Smooth muscle cell of the brain vasculature (primary cell): ENCODE results near the gene VAV1.
"Not testable (repeated sequence)": the region's sequence is repeated elsewhere in the genome, so short reads cannot be mapped to it uniquely, and the experiment has no call there.

ENCODE experiments used
- DNase-seq: peaks from one replicate; pipeline ENCODE4 v3.0.0-alpha.2; 2012; ENCODE audit warnings: low read depth, low spot score

The VAV1 gene

DNA sequence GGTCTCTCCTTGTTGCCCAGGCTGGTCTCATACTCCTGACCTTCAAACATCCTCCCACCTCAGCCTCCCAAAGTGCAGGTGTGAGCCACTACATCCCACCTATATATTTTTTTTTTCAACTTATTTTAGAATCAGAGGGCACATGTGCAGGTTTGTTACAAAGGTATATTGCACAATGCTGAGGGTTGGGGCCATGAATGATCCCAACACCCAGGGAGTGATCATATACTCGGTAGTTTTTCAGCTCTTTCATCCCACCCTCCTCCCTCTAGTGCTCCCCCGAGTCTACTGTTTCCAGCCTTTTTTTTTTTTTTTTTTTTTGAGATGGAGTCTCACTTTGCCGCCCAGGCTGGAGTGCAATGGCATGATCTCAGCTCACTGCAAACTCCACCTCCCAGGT lies 76.5 kb downstream of the VAV1 start:
- no peak for DNase-seq

DNA sequence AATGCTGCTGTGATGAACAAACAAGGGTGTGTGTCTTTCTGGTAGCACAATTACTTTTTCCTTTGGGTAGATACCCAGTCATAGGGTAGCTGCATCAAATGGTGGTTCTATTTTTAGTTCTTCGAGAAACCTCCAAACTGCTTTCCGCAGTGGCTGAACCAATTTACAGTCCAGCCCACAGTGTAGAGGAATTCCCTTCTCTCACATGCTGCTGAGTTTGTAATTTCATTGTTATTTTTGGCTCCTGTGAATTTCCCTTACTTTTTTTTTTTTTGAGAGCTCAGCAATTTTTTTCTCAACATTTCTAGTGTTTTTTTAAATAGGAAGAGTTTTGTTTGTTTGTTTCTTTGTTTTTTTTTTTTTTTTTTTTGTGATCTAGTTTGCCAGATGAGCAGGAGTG lies 77.4 kb downstream of the VAV1 start:
- DNase-seq, result no peak

DNA sequence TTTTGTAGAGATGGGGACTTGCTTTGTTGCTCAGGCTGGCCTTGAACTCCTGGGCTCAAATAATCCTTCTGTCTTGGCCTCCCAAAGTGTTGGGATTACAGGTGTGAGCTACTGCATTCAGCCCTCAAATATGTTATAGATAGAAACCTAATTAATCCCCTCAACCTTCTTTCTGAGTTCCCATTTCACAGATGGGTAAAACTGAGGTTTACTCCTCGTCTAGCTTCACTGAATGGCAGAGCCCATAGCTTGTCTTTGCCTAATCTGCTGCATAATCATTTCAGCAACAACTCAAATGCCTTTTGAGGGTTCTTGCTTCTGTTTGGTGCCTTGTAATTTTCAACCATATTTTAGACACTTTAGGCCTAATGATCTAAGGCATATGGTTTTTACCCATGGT lies 78.9 kb downstream of the VAV1 start:
- DNase-seq, result no peak

DNA sequence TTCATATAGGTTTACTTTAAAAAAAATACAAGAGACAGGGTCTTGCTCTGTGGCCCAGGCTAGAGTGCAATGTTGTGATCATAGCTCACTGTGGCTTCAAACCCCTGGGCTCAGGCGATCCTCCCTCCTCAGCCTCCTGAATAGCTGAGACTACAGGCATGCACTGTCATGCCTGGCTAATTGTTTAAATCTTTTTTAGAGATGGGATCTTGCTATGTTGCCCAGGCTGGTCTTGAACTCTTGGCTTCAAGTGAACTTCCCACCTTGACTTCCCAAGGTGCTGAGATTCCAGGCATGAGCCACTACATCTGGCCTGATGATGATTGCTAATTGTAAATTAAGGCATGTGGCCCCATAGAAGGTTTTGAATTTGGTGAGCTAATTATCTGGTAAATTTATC lies 79.5 kb downstream of the VAV1 start:
- DNase-seq, result no peak

DNA sequence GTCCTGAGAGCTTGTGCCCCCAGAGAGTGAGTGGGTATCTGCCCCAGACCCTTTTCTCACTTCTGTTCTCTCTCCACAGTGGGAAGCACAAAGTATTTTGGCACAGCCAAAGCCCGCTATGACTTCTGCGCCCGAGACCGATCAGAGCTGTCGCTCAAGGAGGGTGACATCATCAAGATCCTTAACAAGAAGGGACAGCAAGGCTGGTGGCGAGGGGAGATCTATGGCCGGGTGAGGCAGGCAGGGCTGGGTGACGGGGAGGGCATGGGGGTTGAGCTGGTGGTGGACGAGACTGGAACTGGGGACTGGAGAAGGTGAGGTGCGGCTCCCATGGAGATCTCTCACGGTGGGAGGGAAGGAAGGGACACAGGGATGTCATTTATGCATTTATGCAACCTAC lies 81.4 kb downstream of the VAV1 start:
- no peak for DNase-seq

DNA sequence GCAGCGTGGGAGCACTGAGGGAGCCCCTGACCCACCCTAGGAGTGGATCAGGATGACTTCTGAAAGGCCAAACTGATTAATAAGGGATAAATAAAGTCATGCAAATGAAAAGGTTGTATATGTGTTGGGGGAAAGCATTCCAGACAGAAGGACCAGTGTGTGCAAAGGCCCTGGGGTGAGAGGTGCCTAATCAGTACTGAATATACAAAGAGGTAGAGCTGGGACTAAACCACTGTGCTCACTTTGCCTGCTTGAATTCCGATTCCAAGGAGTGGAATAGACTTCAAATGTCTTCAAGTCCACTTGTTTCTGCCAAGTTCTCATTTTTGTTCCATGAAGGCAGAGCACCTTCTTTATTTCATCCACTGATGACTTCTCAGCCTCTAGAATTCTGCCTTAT lies 82.2 kb downstream of the VAV1 start:
- no peak for DNase-seq

DNA sequence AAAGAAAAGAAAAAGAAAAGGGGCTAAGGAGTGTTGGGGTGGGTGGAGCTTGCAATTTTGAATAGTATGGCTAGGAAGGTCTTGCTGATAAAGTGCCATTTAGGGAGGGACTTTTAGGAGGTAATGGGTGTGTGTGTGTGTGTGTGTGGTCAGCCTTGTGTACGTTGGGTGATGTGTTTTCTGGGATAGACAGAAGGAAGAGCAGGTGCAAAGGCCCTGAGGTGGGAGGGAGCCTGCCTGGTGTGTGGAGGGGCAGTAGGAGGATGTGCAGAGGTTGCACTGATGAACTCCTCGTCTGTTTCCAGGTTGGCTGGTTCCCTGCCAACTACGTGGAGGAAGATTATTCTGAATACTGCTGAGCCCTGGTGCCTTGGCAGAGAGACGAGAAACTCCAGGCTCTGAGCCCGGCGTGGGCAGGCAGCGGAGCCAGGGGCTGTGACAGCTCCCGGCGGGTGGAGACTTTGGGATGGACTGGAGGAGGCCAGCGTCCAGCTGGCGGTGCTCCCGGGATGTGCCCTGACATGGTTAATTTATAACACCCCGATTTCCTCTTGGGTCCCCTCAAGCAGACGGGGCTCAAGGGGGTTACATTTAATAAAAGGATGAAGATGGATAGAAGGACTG lies 84.4 kb downstream of the VAV1 start:
- no peak for DNase-seq

DNA sequence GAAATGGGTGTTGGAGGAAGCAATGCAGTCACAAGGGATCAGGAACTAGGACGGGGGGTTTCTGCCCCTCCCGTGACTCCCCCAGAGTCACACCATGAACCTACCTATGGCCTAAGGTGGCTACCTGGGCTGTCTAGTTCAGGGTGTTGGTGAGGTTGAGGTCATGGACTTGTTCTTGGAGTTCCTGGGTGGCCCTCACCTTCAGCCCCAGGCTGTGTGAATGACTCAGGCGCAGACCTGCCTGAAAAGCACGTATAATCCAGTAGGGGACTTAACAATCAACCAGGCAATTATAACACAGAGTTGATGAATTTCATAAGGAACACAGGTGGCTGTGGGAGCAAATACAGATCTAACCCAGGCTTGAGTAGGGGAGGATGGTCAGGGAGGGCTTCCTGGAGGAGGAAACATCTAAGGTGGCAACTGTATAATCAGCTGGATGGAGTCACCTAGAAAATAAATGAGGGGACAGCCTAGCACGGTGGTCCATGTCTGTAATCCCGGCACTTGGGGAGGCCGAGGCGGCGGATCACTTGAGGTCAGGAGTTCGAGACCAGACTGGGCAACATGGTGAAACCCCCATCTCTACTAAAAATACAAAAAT lies 89.3 kb downstream of the VAV1 start:
- DNase-seq, result no peak

DNA sequence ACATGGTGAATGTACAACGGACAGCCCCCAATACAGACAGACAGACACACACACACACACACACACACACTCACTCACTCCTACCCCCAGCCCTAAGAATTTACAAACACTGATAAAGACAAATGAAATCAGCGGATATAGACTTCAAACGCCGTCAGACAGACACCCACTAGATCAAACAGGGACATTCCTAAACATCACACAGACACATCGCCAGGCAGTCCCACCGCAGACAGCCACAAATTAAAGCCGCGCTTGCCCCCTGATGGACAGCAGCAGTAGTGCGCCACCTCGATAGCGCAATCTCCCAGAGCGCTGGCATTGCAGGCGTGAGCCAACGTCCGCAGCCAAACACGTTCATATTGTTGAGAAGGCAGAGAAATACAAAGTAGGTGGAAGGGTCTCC lies 90.2 kb downstream of the VAV1 start:
- peak; percentile 47 for DNase-seq

DNA sequence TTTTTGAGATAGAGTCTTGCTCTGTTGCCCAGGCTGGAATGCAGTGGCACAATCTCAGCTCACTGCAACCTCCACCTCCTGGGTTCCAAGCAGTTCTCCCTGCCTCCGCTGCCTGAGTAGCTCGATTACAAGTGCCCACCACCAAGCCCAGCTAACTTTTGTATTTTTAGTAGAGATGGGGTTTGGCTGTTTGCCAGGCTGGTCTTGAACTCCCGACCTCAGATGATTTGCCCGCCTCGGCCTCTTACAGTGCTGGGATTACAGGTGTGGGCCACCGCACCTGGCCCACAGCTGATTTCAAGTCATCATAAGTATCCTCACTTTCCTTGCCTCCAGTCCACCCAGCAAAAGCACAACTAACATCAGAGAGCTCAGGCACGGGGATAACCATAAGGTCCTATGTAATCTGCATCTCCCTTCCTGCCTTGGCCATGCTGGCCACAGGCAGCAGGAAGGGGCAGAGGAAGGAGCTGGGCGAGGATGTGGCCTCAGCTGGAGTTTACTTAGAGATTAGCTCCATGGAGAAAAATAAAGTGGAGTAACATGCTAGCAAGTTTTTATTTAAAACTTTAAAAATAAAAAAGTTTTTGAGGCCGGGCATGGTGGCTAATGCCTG lies 91.9 kb downstream of the VAV1 start:
- DNase-seq, result no peak

DNA sequence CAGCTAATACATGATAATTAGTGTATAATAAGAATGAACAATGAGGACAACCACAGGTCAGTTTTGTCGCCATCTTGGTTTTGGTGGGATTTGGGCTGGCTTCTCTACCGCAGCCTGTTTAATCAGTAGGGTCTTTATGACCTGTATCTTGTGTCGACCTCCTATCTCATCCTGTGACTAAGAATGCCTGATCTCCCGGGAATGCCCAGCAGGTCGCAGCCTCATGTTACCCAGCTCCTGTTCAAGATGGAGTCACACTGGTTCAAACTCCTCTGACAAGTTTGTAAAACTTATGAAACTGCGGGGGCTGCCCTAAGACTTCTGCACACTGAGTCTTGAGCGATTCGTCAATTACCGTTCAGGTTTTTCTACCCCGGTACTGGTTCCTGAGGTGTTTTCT lies 93.3 kb downstream of the VAV1 start:
- DNase-seq, result no peak

DNA sequence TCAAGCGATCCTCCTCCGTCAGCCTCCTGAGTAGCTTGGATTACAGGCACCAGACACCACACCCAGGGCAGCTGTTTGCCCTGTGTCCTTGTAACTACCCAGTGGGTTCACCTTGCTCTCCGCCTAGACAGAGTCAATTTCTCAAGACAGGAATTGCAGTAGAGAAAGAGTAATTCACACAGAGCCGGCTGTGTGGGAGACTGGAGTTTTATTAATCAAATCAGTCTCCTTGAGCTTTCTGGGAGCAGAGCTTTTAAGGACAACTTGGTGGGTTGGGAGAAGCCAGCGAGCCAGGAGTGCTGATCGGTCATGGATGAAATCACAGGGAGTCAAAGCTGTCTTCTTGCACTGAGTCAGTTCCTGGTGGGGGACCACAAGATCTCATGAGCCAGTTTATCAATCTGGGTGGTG lies 94.2 kb downstream of the VAV1 start:
- DNase-seq, result no peak

DNA sequence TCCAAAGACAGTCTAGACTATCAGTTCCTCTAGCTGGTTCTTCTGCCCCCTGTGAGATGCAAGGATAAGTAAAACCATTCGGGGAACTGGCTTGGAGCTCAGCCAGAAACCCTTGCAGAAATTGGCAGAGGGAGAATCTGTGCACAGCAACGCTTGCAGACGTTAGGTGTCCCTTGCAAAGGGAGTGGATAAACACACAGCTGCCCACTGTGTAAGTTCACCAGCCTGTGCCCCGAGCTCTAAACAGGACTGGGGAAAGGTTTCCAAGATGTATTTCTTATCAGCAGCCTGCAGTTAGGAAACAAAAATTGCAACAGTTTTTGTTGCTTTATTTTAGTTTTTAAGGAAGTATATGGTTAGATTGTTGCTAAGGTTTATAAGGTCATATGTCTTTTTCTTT lies 95.8 kb downstream of the VAV1 start:
- no peak for DNase-seq

DNA sequence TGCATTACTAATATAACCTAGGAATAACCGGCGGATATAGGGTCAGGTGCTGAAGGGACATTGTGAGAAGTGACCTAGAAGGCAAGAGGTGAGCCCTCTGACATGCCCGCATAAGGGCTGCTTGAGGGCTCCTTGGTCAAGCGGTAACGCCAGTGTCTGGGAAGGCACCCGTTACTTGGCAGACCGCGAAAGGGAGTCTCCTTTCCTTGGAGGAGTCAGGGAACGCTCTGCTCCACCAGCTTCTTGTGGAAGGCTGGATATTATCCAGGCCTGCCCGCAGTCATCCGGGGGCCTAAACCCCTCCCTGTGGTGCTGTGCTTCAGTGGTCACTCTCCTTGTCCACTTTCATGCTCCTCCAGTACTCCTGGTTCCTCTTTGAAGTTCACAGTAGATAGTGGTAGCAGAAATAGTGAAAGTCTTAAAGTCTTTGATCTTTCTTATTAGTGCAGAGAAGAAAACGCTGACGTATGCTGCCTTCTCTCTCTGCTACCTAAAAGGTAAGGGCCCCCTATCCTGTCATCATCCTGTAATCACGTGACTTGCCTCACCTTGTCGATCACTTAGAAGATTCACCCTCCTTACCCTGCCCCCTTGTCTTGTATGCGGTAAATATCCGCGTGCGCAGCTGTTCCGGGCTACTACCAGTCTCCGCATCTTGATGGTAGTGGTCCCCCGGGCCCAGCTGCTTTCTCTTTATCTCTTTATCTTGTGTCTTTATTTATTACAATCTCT lies 96.8 kb downstream of the VAV1 start:
- not testable (repeated sequence) for DNase-seq

DNA sequence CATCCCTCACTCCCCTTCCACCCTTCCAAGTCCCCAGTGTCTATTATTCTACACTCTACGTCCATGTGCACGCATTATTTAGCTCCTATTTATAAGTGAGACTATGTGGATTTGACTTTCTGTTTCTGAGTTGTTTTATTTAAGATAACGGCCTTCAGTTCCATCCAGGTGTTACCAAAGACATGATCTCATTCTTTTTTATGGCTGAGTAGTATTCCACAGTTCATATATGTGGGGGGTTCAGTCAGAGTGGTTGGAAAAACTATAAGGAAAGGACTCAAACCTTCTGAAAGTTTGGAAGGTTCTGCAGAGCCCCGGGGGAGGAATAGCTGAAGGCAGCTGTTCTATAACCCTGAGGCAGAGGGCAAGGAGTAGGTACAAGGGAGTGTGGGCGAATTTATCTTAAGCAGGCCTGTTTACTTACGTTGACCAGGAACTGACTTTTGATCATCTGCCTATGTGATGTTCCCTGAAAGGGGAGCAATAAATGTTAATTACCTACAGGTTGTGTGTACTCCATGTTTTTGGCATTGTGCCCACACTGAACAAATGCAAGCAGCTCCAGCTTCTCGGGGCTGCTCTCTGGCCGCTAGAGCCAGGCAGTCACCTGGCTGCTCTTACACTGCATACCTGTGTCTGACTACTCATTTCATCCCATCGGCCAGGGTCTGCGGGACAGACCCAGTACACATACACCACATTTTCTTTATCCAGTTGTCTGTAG lies 101.4 kb downstream of the VAV1 start:
- no peak for DNase-seq

DNA sequence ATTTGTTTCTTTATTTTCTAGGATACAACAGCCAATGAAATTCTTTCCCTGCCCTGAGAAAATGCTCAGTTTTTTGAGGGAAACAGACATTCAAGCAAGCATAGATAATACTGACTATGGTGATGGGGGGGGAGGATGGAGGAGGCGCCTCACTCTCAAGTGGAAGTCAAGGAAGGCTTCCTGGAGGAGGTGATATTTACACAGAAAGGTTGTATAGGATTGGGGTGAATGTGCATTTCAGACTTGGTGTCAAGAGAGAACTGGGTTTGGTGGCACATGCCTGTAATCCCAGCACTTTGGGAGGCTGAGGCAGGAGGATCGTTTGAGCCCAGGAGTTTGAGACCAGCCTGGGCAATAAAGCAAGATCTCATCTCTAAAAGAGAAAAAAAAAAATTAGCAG lies 102.7 kb downstream of the VAV1 start:
- DNase-seq, result no peak

DNA sequence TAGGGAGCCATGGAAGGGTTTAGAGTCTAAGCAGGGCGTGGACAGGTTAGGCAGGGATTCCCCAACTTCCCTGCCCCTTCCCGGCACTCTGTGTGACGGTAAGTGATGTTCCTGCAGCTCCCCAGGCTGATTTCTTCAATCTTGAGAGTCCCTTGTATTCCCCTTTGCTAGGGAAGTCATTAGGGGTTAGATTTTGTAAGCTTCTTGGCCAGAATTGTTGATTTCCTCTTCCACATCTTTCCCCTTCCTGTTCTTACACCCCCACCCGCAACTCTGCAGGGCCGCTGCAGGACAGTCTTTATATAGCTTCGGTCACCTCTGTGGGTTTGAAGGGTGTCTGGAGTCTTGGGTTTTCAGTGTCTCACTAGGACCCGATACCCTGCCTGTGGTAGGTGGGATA lies 104.2 kb downstream of the VAV1 start:
- no peak for DNase-seq

DNA sequence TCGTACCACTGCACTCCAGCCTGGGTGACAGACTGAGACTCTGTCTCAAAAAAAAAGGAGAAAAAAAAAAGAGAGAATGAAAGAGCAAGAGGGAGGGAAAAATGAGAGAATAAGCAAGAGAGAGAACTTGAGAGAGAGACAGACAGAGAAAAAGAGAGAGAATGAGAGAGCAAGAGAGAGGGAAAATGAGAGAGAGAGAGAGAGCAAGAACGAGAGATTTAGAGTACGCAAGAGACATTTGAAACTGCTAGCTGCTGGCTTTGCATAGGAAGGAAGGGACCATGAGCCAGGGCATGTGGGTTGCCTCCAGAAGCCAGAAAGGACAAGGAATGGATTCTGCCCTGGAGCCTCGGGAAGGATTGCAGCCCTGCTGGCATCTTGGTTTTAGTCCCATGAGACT lies 105.3 kb downstream of the VAV1 start:
- DNase-seq, result no peak

DNA sequence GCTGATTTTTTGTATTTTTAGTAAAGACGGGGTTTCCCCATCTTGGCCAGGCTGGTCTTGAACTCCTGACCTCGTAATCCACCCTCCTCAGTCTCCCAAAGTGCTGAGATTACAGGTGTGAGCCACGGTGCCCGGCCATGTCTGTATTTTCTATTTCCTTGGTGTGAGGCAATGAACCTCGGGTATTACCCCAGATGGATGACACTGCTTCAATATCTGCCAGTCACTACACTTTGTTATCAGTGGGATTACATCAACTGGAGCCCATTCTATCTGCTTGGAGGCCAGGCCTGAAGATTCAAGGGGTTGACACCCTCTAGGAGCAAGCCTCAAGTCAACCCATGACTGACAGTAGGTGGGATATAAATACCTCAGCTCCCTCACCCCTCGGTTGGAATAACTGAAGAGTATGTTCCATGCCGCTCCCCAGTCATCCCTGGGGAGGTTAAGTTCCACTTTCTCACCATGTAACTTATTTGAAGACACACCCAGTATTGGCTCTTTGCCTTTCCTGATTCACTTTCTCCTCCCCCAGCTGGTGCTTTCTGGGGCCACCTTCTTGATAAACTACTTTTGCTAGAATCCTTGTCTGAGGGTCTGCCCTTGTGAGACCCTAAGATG lies 113.9 kb downstream of the VAV1 start:
- DNase-seq, result no peak

DNA sequence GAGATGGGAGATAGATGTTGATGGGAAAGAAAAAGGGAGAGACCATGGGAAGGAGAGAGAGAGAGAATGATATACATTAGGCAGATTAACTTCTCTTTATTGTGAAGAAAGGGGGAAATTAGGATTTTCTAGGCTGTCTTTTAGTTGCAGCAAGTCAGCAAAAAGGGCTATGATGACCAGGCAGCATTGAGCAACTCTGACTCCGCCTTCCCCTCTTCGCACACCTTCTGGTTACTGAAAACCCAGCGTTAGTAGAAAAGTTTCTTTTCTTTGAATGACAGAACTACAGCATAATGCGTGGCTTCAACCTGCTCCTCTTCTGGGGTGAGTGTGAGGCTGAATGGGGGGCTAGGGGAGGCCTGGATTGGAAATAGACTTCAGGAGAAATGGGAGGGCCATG lies 114.8 kb downstream of the VAV1 start, which contains the start of gene ADGRE1:
Gene ADGRE1 (plus strand): TSS at position 264 of the 400 bp plus-strand sequence. CDS start 30 bp downstream, at position 294.
- DNase-seq, result no peak

DNA sequence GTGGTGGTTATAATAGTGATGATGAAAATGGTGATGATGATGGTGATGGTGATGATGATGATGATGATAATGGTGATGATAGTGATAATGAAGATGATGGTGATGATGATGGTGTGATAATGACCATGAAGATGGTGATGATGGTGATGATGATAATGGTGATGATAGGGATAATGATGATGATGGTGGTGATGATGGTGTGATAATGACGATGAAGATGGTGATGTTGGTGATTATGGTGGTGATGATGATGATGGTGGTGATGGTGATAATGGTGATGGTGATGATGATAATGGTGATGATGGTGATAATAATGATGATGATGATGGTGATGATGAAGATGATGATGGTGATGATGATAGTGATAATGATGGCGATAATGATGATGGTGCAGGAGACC lies 116.5 kb downstream of the VAV1 start:
- DNase-seq, result no peak
